ENCODE data around the gene CENPN.

CENPN gene

DNA sequence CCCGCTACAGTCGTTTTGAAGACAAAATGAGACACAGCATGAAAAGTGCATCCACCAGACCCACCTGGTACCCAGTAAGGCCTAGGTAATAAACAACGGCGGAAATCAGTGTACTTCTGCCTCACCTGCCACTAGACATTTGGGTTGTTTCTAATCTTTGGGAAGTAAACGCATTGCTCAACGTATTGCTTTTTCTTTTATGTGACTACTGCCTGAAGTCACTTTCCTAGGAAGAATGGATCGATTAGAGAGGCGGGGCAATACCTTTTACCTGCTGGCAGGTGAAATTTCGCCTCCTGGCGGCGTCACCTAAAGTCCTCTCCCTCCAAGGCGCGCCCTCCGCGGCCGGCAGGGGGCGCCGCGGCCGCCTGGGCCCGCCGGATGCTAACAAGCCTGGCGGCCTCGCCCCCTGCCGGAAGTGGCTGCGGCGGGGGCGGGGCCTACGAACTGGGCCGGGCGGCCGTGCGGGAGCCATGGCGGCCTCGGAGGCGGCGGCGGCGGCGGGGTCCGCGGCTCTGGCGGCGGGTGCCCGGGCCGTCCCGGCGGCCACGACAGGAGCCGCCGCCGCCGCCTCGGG, 28.5 kb downstream of the CENPN start, which contains the start of gene ATMIN:
Gene ATMIN (plus strand): TSS at position 445 of the 577 bp plus-strand sequence. CDS start 29 bp downstream, at position 474.
- peak; percentile 90 for DNase-seq (ENCODE audit: low spot score)

DNA sequence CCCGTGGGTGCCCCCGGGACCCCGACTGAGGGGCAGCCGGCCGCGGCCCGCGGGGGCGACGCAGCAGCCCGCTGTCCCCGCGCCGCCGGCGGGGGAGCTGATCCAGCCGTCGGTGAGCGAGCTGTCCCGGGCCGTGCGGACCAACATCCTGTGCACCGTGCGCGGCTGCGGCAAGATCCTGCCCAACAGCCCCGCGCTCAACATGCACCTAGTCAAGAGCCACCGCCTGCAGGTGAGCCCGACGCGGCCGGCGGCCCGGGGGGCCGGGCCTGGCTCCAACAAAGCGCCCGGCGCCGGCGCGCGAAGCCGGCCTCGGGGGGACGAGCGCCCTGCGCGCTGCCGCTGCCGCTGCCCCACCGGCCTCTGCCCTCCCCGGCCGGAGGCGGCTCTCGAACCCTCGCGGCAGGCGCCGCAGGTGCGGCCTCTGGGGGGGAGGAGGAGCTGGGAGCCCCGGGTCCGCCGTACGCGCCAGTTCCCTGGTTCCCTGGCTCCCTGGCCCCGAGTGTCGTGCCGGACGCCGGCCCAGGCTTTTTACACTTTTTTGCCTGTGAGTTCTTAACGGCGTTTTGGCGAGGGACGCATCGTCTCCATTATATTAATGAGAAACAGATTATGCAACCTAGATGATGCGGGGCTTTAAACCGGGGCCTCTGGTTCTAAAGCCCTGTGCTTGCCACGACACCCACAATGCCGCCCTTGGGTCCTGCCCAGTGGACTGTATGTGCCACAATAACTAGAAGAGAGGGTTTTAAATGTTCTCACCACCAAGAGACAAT, 29.1 kb downstream of the CENPN start:
- peak; percentile 16 for DNase-seq (ENCODE audit: low spot score)

DNA sequence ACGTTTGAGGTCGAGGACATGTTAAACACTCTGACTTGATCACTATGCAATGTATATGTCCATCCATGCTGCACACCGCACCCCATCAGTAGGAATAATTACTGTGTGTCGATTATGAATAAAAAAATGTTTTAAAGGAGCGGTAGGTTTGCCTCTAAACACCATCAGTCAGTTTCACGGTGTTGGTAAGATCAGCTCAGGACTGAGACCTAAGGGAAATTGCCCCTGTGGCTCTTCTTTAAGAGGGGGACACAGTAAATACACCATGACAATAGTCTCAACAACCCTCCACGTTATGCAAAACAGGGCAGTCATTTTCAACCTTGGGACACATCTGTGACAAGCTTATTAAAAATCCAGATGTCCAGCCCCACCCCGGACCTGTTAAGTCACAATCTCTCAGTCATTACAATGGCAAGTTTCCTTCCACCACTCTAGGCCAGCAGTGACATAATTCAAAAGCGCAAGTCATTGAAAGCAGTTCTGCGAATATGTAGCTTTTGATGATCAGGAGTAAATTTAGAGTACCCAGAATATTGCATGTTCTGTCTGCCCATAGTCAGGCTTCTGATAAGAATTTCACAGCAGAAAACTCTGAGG, 29.8 kb downstream of the CENPN start:
- DNase-seq (ENCODE audit: low spot score): peak; percentile 4

DNA sequence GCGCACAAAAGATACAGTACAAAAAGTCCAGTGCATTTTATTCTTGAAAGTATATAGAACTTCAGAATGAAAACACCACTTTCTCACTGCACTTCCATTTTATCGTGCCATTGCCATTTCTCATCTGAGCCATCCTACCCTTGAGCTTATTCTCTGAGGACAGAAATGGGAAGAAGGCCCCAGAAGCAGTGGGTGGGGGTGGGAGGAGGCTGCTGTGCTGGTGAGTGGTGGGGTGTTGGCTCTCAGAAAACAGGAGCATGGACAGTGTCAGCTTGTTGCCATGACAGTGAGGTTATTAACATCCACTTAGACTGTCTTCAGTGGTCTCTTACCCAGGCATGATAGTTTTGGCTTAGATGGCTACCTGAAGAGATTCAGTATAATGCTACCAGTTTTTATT, 33.1 kb downstream of the CENPN start:
- DNase-seq (ENCODE audit: low spot score): no peak

GRCh38 chr16:81040842-81041241, 33.8 kb downstream of the CENPN start:
- no peak for DNase-seq (ENCODE audit: low spot score)

DNA sequence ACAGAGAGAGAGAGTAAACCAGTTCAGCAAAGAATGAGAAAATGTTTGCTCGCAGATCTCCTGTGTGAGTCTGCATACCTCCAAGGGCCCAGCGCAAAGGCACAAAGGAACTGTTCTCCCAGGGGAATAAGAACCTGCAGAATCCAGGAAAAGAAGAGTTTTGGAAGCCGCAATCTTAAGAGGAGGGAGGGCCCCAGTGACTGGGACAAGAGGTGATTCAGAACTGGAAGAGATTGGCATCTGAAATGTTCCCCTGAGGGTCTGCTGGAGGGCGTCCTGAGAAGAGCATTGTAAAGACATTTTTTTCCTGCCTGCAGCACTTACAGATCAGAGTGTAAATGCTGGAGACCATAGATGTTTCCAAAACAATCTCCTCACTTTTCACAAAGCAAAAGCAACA, 34.7 kb downstream of the CENPN start:
- DNase-seq (ENCODE audit: low spot score): no peak

DNA sequence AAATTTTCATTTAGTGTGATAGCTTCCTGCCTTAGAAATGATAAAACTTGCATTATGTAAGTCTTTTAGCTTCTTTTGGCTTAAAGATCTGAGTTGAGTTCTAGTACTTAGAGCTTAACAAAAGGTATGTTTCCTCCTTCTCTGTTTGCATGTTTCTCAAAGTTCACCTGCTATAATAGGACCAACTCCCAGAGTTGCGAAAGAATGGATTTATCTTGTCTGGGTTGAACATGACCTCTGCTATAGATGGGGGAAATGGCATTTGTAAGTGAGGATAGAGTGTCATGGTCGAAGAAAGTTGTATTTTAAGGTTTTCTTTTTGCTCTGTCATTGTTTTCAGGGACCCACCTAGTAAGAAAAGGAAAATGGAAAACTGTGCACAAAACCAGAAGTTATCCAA, 35.8 kb downstream of the CENPN start:
- no peak for DNase-seq (ENCODE audit: low spot score)

- no peak for DNase-seq (ENCODE audit: low spot score)
These were observed 46.7 kb downstream of the CENPN start for GRCh38 chr16:81053761-81054160.

GRCh38 chr16:81060576-81061306, 53.7 kb downstream of the CENPN start:
- no peak for DNase-seq (ENCODE audit: low spot score)

GRCh38 chr16:81061307-81061640, 54.3 kb downstream of the CENPN start:
- DNase-seq (ENCODE audit: low spot score): no peak

GRCh38 chr16:81061871-81062608, 55.0 kb downstream of the CENPN start:
- DNase-seq (ENCODE audit: low spot score): no peak

- no peak for DNase-seq (ENCODE audit: low spot score)
These were observed 59.7 kb downstream of the CENPN start for GRCh38 chr16:81066681-81067080.

DNA sequence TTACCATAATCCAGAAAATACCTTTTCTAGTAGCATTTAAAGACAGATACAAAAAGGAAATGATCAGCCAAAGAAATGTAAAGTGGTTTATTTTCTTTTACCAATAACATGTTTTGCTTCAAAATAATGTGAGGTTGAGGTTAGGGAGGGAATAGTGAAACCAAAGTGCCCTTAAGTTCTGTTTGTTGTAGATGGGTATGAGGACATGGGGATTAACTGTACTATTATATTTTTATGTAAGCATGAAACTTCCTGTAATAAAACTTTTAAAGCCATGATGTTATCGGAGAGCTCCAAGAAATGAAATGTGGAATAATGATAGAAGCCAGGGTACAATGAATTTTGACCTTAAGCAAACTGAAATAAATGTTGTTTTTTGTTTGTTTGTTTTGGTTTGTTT, 60.2 kb downstream of the CENPN start:
- no peak for DNase-seq (ENCODE audit: low spot score)

GRCh38 chr16:81069063-81069462, 62.0 kb downstream of the CENPN start:
- DNase-seq (ENCODE audit: low spot score): no peak

DNA sequence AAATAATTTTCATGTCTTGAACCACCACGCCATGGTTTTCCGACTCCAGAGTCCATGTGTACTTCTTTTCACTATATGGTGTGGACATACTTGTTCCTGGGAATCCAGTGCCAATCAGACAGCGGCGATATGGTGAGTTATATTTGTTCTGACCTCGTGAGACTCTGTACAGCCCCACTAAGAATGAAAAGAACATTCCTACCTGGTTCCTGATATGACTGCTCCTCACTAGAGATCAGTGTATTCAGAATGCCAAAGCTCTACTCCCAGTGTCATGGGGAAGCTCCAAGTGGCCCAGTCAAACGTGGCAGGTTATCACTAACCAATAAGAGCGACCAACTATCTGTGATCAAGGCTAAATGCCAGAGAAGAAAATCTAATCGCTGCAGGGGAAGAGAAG, 64.0 kb downstream of the CENPN start:
- DNase-seq (ENCODE audit: low spot score): no peak

DNA sequence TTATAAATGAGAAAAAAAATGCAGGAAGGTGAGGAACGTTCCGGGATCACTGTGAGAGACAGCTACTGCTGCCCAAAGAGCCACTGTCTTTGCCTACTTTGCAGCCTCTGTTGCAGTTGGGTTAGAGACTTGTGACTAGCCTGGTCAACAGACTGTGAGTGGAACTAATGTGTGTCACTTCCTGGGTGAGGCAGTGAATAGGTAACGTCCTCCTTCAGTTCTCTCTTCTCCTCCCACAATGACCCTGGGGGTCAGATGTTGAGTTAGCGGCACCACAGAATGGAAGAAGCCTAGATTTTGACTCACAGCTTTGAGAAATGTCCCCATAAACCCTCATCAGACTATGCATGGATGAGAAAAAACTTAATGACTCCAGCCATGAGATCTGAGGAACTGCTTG, 64.8 kb downstream of the CENPN start:
- no peak for DNase-seq (ENCODE audit: low spot score)

DNA sequence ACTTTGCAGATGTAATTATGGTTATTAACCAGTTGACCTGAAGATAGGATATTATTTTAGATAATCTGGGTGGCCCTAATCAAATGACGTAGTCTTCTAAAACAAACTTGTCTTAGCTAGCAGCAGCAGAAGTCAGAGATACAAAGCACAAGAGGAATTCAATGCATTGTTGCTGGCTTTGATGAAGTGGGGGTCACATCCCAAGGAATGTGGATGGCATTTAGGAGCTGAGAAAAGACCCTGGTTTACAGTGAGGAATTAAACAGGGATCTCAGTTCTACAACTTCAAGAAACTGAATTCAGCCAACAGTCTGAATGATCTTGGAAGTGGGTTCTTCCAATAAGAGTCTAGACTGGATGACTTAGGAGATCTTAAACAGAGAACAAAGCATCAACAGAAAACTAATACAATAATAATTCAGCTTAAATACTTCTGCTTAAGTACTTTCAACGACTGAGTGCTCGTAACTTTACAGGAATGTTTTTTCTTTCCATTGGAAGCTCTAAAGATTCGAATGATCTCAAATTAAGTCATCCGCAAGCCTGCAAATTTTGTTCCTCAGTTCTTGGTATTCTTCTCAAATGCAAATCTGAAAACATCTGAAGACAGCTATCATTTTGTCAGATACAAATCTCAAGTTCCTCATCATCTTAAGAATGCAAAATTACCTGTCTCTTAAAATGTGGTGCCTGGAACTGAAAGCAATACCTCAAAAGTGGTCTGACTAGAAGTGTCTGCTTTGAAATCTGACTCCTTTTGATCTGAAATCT, 66.7 kb downstream of the CENPN start:
- no peak for DNase-seq (ENCODE audit: low spot score)

GRCh38 chr16:81076566-81077075, 69.6 kb downstream of the CENPN start:
- peak; percentile 90 for DNase-seq (ENCODE audit: low spot score)

GRCh38 chr16:81077076-81077940, 70.3 kb downstream of the CENPN start, which contains the start of gene C16orf46:
Gene C16orf46, minus strand, starts transcription at chr16:81077238. Its CDS starts 13,283 bp downstream, at chr16:81063955.
- DNase-seq (ENCODE audit: low spot score): peak; percentile 93

GRCh38 chr16:81080233-81080632, 73.2 kb downstream of the CENPN start:
- DNase-seq (ENCODE audit: low spot score): no peak

Measured in LoVo (cell line).